Astrocyte (in vitro differentiated cells and primary cell): ENCODE results near the gene CBX8. TPM values are rescaled to one million over a fixed set of nuclear protein-coding genes. Genes with fewer than 3 reads are reported as not detected.

Experiments
- DNase-seq: peaks from one replicate; pipeline ENCODE4 v3.0.0-alpha.2; 2010; ENCODE audit warnings: low read depth
- FAIRE-seq: peaks from 2 replicates; lab custom pipeline; 2011; peaks lifted over from hg19 to GRCh38; lab: Jason Lieb, UNC
- H2AFZ ChIP-seq: 2 replicates; pipeline ENCODE4 v1.6.0; 2012; ENCODE audit warnings: low read depth, low read length, inconsistent platforms
- H3K27ac ChIP-seq: 2 replicates; pipeline ENCODE4 v1.5.1; 2011; ENCODE audit warnings: low read depth, low read length, inconsistent platforms
- H3K27me3 ChIP-seq: 2 replicates; pipeline ENCODE4 v1.6.0; 2011; ENCODE audit warnings: low read length, inconsistent platforms; ENCODE audit not compliant: insufficient read depth
- H3K36me3 ChIP-seq: 2 replicates; pipeline ENCODE4 v1.5.1; 2011; ENCODE audit warnings: low read length, inconsistent platforms; ENCODE audit not compliant: insufficient read depth
- H3K4me1 ChIP-seq: 2 replicates; pipeline ENCODE4 v1.5.1; 2011; ENCODE audit warnings: low read length, inconsistent platforms; ENCODE audit not compliant: insufficient read depth
- H3K4me2 ChIP-seq: 2 replicates; pipeline ENCODE4 v1.6.0; 2012; ENCODE audit warnings: low read length, inconsistent platforms
- H3K4me3 ChIP-seq: 2 replicates; pipeline ENCODE4 v1.5.1; 2011; ENCODE audit warnings: low read depth, mild to moderate bottlenecking, low read length, inconsistent platforms; ENCODE audit not compliant: insufficient read depth
- H3K79me2 ChIP-seq: 2 replicates; pipeline ENCODE4 v1.6.0; 2012; ENCODE audit warnings: mild to moderate bottlenecking, low read length, inconsistent platforms; ENCODE audit not compliant: insufficient read depth
- H3K9ac ChIP-seq: 2 replicates; pipeline ENCODE4 v1.6.0; 2012; ENCODE audit warnings: mild to moderate bottlenecking, low read length, inconsistent platforms
- H3K9me3 ChIP-seq: 2 replicates; pipeline ENCODE4 v1.5.1; 2012; ENCODE audit warnings: low read depth, mild to moderate bottlenecking, low read length, inconsistent platforms; ENCODE audit not compliant: insufficient read depth
- H4K20me1 ChIP-seq: 2 replicates; pipeline ENCODE4 v1.6.0; 2012; ENCODE audit warnings: low read length, inconsistent platforms; ENCODE audit not compliant: insufficient read depth
- H3K27ac Mint-ChIP-seq: one replicate; pipeline ENCODE4 v1.8.0; 2021; ENCODE audit warnings: mild to moderate bottlenecking, mixed read lengths; ENCODE audit not compliant: unreplicated experiment
- H3K27me3 Mint-ChIP-seq: one replicate; pipeline ENCODE4 v1.8.0; 2021; ENCODE audit warnings: low read depth, mixed read lengths; ENCODE audit not compliant: unreplicated experiment
- H3K36me3 Mint-ChIP-seq: one replicate; pipeline ENCODE4 v1.8.0; 2021; ENCODE audit warnings: low read depth, mixed read lengths; ENCODE audit not compliant: unreplicated experiment
- H3K4me1 Mint-ChIP-seq: one replicate; pipeline ENCODE4 v1.8.0; 2021; ENCODE audit warnings: low read depth, mixed read lengths; ENCODE audit not compliant: unreplicated experiment
- H3K4me3 Mint-ChIP-seq: one replicate; pipeline ENCODE4 v1.8.0; 2021; ENCODE audit warnings: mild to moderate bottlenecking, moderate library complexity, mixed read lengths; ENCODE audit not compliant: unreplicated experiment
- H3K9me3 Mint-ChIP-seq: one replicate; pipeline ENCODE4 v1.8.0; 2021; ENCODE audit warnings: mild to moderate bottlenecking, mixed read lengths; ENCODE audit not compliant: unreplicated experiment
- CTCF ChIP-seq: IDR thresholded peaks from 2 replicates; pipeline ENCODE4 v1.5.1; 2011; ENCODE audit warnings: low read depth, mild to moderate bottlenecking, inconsistent platforms, low read length, moderate library complexity; ENCODE audit not compliant: insufficient read depth
- EZH2 ChIP-seq: IDR thresholded peaks from 2 replicates; pipeline ENCODE4 v1.6.1; 2012; ENCODE audit warnings: mild to moderate bottlenecking, low read length, inconsistent platforms; ENCODE audit not compliant: insufficient read depth
- total RNA-seq: library from RNA; stranded (reverse); gene quantifications from 2 replicates; pipeline ENCODE4 v1.2.1, GENCODE V29; 2021

Gene CBX8
- total RNA-seq, 1 donor from 2014 or later, result 3.4 TPM

DNA sequence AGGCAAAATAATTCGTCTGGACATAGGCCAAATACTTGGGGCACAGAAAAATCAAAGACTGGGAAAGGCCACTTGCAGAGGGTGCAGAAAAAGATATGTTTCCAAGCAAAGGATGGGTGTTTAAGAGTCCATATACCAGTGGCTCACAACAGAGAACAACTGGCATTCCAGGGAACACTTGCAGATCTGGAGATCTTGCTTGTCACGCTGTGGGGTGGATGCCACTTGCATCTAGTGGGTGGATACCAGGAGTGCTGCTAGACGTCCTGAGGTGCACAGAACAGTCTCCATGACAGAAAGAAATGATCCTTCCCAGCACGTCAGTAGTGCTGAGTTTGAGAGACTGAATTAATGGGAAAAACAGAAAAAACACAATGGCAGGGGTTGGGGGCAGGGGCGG lies 8.4 kb downstream of the CBX8 start:
- Mint-ChIP-seq H3K36me3 (peaks cover 2% of the 10 kb centered on the region), H3K9me3 (peaks cover 3% of the 10 kb centered on the region), H3K4me3 (peak overlapping the region; percentile 42), H3K27ac (no peak overlapping the region), H3K4me1 (peaks cover 7% of the 10 kb centered on the region), H3K27me3 (peaks cover 43% of the 10 kb centered on the region)
- peaks cover 13% of the 10 kb centered on the region for H4K20me1 ChIP-seq
- no peak overlapping the region for H2AFZ ChIP-seq
- H3K4me2 ChIP-seq, result no peak overlapping the region
- no peak overlapping the region for H3K4me3 ChIP-seq
- DNase-seq (no peak), FAIRE-seq (no peak)
- H3K36me3 ChIP-seq, result no peaks in the 10 kb centered on the region
- no peaks in the 10 kb centered on the region for H3K79me2 ChIP-seq
- no peak for TF ChIP-seq CTCF
- TF ChIP-seq EZH2, result no peak
- peaks cover 48% of the 10 kb centered on the region for H3K27me3 ChIP-seq
- H3K4me1 ChIP-seq, result peaks cover 10% of the 10 kb centered on the region
- H3K27ac ChIP-seq, result no peak overlapping the region
- H3K9ac ChIP-seq, result no peak overlapping the region
- H3K9me3 ChIP-seq, result no peaks in the 10 kb centered on the region

- no peak for FAIRE-seq
Measured at GRCh38 chr17:79786930-79787643, 9.8 kb downstream of the CBX8 start.

More at GRCh38 chr17:79786930-79787643, 9.8 kb downstream of the CBX8 start:
- no peak overlapping the region for H3K4me3 Mint-ChIP-seq
- H3K36me3 Mint-ChIP-seq, result peaks cover 9% of the 10 kb centered on the region
- Histone ChIP-seq H3K4me1 (no peaks in the 10 kb centered on the region), H3K79me2 (no peaks in the 10 kb centered on the region), H3K4me3 (no peak overlapping the region), H3K9ac (no peak overlapping the region), H3K4me2 (no peak overlapping the region), H3K27me3 (peaks cover 43% of the 10 kb centered on the region), H2AFZ (no peak overlapping the region), H3K9me3 (no peaks in the 10 kb centered on the region), H3K27ac (no peak overlapping the region), H4K20me1 (peaks cover 7% of the 10 kb centered on the region), H3K36me3 (peaks cover 3% of the 10 kb centered on the region)
- H3K4me1 Mint-ChIP-seq, result peaks cover 2% of the 10 kb centered on the region
- DNase-seq, result no peak
- no peak overlapping the region for H3K27ac Mint-ChIP-seq
- H3K9me3 Mint-ChIP-seq, result no peaks in the 10 kb centered on the region
- peaks cover 45% of the 10 kb centered on the region for H3K27me3 Mint-ChIP-seq
- no peak for TF ChIP-seq CTCF
- TF ChIP-seq EZH2, result peak; percentile 26
